Esophagus squamous epithelium (tissue), 5 donors: ENCODE data around the gene BZW2. TPM values are rescaled to one million over a fixed set of nuclear protein-coding genes. Genes with fewer than 3 reads are reported as not detected.
A peak's percentile ranks its signal among the peaks of the same experiment; 100 is the strongest.

Experiments used
- DNase-seq: peaks from one replicate; lab custom pipeline; 2025; lab: John Stamatoyannopoulos, UW
- H3K27ac ChIP-seq, 4 donors: fragments of 200-600 bp; sonication (generic); one replicate each; pipeline ENCODE4 v1.5.1; 2016 to 2019; ENCODE audit warnings: mild to moderate bottlenecking in 1 of 4
- H3K27me3 ChIP-seq, 4 donors: fragments of 200-600 bp; sonication (generic); 1 replicate in 3 of 4; 2 replicates in 1 of 4; pipeline versions ENCODE4 v1.5.1 to v1.6.0; 2017 to 2021; ENCODE audit warnings: antibody characterized with exemption in 1 of 4
- H3K36me3 ChIP-seq, 3 donors: fragments of 200-600 bp; sonication (generic); one replicate each; pipeline ENCODE4 v1.5.1; 2016 to 2019
- H3K4me1 ChIP-seq, 3 donors: fragments of 200-600 bp; sonication (generic); one replicate each; pipeline ENCODE4 v1.5.1; 2017 to 2019
- H3K4me3 ChIP-seq, 4 donors: fragments of 200-600 bp; sonication (generic); 1 replicate in 3 of 4; 2 replicates in 1 of 4; pipeline ENCODE4 v1.5.1; 2016 to 2019; ENCODE audit warnings: mild to moderate bottlenecking in 2 of 4, moderate library complexity in 1 of 4
- H3K9me3 ChIP-seq, 3 donors: fragments of 200-600 bp; sonication (generic); one replicate each; pipeline ENCODE4 v1.5.1; 2016 to 2019
- POLR2A ChIP-seq, 4 donors: fragments of 450-650 bp; IDR thresholded peaks; one replicate each; pipeline ENCODE4 v1.6.1; 2017; ENCODE audit warnings: antibody characterized with exemption in 4 of 4, mild to moderate bottlenecking in 4 of 4, moderate library complexity in 3 of 4
- WGBS, 2 donors: methylation state at CpG; one replicate each; pipeline ENCODE4 v1.1.5; 2018; 5-methylcytosine and 5-hydroxymethylcytosine counted together
- intact Hi-C: fragments of 100-400 bp; cut with DNase I; formaldehyde crosslinking; loops from one replicate; pipeline ENCODE4 v1.15.0; 2022
- total RNA-seq, 4 donors: library from RNA; depleted of rRNA; stranded (reverse); fragments of >200 nt; gene quantifications; one replicate each; pipeline ENCODE4 v1.1.0, GENCODE V29; 2016
- TF ChIP-seq, protein P1 (sequence below), 6 experiments: fragments of 450-650 bp in 4 of 6; fragments of 200-600 bp in 2 of 6; sonication (generic) in 2 of 6; IDR thresholded peaks; one replicate each; pipeline ENCODE4 v1.5.1; 2016 to 2019; ENCODE audit warnings: antibody characterized with exemption in 6 of 6, mild to moderate bottlenecking in 4 of 6, moderate library complexity in 4 of 6
- donor health status: DM: yes; HTN: yes; CAD: no.

BZW2 gene
- total RNA-seq, 4 donors from 2014 or later: 38.2 to 79.5 (median 69.6) TPM

DNA sequence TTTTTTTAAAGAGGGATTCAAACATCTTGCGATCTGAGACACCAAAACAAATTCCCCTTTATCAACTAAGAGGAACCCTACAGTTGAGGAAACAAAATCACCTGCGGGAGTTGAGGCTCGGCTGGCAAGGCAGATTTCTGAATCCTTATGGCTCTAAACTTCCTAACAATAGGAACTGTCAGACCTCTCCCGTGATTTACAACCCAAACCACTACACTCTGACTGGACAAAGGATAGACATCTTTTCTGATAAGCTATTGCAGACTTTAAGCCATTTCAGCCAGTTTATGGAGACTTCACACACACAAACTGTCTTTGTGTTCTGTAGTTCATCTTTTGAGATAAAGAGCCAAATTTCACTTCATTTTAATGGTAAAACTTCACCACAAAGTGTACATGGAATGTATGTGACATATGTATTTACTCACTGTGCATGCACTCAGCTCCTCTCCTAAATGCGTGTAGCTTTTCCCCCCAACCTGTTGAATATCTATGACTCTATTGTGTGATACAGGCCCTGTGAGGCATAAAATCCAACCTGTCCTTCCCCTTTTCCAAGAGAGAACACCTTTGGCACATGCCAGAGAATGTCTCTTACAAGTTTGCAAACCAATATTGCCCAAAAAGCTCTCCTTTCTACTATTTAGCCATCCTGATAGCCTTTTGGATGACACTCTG is 92.2 kb downstream of the BZW2 start:
- no peak overlapping the region for H3K4me3 ChIP-seq
- no peak overlapping the region for H3K27ac ChIP-seq
- H3K4me1 ChIP-seq: peaks cover 0 to 8% (median 0%) of the 10 kb centered on the region in 3 donors
- no peak for DNase-seq
- H3K27me3 ChIP-seq: no peaks in the 10 kb centered on the region
- intact Hi-C loops: no loop called here
- H3K9me3 ChIP-seq: no peaks in the 10 kb centered on the region
- H3K36me3 ChIP-seq: no peaks in the 10 kb centered on the region
- TF ChIP-seq POLR2A (IDR thresholded peaks at IDR 0.05): no peak
- TF ChIP-seq, protein P1, sequence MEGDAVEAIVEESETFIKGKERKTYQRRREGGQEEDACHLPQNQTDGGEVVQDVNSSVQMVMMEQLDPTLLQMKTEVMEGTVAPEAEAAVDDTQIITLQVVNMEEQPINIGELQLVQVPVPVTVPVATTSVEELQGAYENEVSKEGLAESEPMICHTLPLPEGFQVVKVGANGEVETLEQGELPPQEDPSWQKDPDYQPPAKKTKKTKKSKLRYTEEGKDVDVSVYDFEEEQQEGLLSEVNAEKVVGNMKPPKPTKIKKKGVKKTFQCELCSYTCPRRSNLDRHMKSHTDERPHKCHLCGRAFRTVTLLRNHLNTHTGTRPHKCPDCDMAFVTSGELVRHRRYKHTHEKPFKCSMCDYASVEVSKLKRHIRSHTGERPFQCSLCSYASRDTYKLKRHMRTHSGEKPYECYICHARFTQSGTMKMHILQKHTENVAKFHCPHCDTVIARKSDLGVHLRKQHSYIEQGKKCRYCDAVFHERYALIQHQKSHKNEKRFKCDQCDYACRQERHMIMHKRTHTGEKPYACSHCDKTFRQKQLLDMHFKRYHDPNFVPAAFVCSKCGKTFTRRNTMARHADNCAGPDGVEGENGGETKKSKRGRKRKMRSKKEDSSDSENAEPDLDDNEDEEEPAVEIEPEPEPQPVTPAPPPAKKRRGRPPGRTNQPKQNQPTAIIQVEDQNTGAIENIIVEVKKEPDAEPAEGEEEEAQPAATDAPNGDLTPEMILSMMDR (IDR thresholded peaks at IDR 0.05): no peak
- WGBS, 2 donors: 78 to 93% methylated on average over 5 of the region's 5 CpGs

DNA sequence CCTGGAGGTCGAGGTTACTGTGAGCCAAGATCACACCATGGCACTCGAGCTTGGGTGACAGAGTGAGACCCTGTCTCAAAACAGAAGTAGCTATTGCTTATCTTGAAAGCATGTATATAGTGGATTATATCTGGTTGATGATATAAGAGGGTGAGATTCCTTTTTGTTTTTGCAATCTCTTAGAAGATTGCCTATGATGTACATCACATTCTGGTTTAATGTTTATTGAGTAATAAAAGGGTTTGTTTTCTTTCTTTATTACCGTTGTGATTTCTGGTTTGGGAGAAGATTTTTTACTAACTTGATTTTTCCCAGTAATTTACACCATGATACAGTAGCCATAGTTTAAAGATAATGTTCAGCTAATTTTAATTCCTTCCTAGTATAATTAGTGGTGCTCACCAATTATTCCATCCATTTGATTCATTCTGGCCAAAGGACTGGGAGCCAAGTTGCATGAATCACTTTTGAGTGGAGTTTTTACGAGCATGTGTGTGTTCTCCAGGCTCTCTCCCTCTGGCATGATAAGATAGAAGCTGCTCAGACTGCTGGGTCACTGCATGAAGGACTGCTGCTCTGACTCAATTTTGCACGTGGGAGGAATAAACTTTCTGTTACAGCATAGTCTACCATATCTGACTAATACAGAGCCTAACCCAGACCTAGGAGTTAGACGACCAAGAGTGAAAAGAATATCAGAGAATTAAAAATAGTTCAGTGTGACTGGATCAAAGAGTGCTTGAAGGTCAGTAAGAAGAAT is 94.1 kb downstream of the BZW2 start:
- H3K36me3 ChIP-seq: no peaks in the 10 kb centered on the region
- H3K4me3 ChIP-seq: no peak overlapping the region
- no peak overlapping the region for H3K27ac ChIP-seq
- no peaks in the 10 kb centered on the region for H3K27me3 ChIP-seq
- TF ChIP-seq POLR2A (IDR thresholded peaks at IDR 0.05): no peak
- TF ChIP-seq, protein P1 (IDR thresholded peaks at IDR 0.05): no peak
- 46 to 50% methylated on average over 5 to 6 of the region's 6 CpGs for WGBS, 2 donors
- H3K9me3 ChIP-seq: no peaks in the 10 kb centered on the region
- DNase-seq: no peak
- H3K4me1 ChIP-seq: peaks cover 0 to 8% (median 0%) of the 10 kb centered on the region in 3 donors
- intact Hi-C loops: no loop called here

DNA sequence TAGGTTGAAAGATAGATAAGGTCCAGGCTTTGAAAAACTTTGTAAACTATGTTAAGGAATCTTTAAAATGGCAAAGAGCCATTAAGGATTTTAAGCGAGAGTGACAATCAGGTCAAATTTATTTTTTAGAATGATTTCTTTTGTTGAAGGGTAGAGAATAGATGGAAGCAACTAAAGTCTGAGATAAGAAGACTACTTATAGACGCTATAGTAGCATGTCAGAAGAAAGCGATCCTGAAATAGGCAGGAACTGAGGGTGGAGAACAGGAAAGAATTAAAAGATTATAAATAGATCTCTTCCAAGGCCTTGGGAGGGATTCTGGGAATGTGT is 94.6 kb downstream of the BZW2 start:
- H3K27ac ChIP-seq: peak overlapping the region in 1 of 4 donors; percentile 10
- H3K4me3 ChIP-seq: no peak overlapping the region

DNA sequence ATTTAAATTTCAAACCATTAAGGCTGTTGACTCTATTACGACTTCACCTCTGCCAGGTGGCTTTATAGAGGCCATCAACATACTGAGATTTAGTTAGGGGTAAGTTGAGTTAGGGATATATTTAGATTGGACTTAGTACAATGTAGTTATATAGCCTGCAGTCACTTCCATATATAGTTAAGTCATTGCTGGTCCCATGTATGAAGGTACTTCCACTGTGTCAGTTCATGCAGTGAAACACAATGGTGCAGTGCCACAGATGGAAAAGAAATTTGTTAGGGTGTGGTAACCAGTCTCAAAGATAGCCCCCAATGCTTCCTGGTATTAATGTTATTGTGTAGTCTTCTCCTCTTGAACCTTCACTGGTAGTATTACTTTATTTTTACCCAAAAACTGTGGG is 95.0 kb downstream of the BZW2 start:
- H3K9me3 ChIP-seq: no peaks in the 10 kb centered on the region
- DNase-seq: no peak
- intact Hi-C loops: no loop called here
- H3K4me1 ChIP-seq: peaks cover 0 to 8% (median 0%) of the 10 kb centered on the region in 3 donors
- no peak overlapping the region for H3K4me3 ChIP-seq
- H3K36me3 ChIP-seq: no peaks in the 10 kb centered on the region
- TF ChIP-seq POLR2A (IDR thresholded peaks at IDR 0.05): no peak
- TF ChIP-seq, protein P1 (IDR thresholded peaks at IDR 0.05): no peak
- no peaks in the 10 kb centered on the region for H3K27me3 ChIP-seq
- 93 to 96% methylated on average over 1 of the region's 1 CpG for WGBS, 2 donors
- H3K27ac ChIP-seq: peak overlapping the region in 1 of 4 donors; percentile 10

More for the DNA sequence above, 94.6 kb downstream of the BZW2 start:
- no peak for DNase-seq
- intact Hi-C loops: no loop called here
- Histone ChIP-seq H3K27me3 (no peaks in the 10 kb centered on the region), H3K9me3 (no peaks in the 10 kb centered on the region), H3K36me3 (no peaks in the 10 kb centered on the region), H3K4me1 (peaks cover 0 to 8% (median 0%) of the 10 kb centered on the region in 3 donors)
- 71 to 77% methylated on average over 3 of the region's 3 CpGs for WGBS, 2 donors
- TF ChIP-seq, protein P1 (IDR thresholded peaks at IDR 0.05): no peak
- no peak for TF ChIP-seq POLR2A (IDR thresholded peaks at IDR 0.05)

DNA sequence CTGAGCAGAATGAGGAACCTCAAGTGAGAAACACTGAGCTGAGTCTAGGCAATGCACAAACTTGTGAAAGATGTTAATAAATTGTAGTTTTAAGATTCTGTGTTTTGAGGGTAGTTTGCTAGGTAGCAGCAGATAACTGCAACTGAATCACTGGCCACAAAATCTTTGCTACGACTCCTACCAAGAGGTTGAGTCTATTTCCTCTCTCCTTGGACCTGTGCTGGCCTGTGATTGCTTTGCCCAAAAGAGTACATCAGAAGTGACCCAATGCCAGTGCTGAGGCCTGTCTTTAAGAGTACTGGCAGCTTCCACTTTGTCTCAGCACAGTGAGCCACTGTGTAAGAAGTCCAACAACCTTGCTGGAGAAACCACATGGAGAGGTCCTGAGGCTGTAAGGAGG is 95.7 kb downstream of the BZW2 start:
- no peaks in the 10 kb centered on the region for H3K36me3 ChIP-seq
- no peaks in the 10 kb centered on the region for H3K9me3 ChIP-seq
- TF ChIP-seq, protein P1 (IDR thresholded peaks at IDR 0.05): no peak
- TF ChIP-seq POLR2A (IDR thresholded peaks at IDR 0.05): no peak
- no peak for DNase-seq
- H3K27ac ChIP-seq: no peak overlapping the region
- H3K4me3 ChIP-seq: no peak overlapping the region
- peaks cover 0 to 8% (median 0%) of the 10 kb centered on the region in 3 donors for H3K4me1 ChIP-seq
- no peaks in the 10 kb centered on the region for H3K27me3 ChIP-seq
- intact Hi-C loops: no loop called here
- 83 to 85% methylated on average over 1 of the region's 1 CpG for WGBS, 2 donors
